ENCODE data around the gene KRTAP22-1. TPM values are rescaled to one million over a fixed set of nuclear protein-coding genes. Genes with fewer than 3 reads are reported as not detected.

KRTAP22-1 gene
- total and polyA plus RNA-seq, 2 of the 8 experiments (the other 6 are each of a cell fraction or from before 2014, with no cell fraction given) = not detected

GRCh38 chr21:30616125-30616524 is 15.2 kb downstream of the KRTAP22-1 start, which contains the start of gene KRTAP20-1:
TSS of gene KRTAP20-1 (plus strand) at chr21:30616425. CDS start at chr21:30616455, 30 bp downstream.
- Histone ChIP-seq H3K4me1 (replicated peaks in 1 of 4; ENCODE audit: control insufficient read depth in 3 of 4, insufficient read depth in 4 of 4, low read length in 3 of 4) (no peaks in the 10 kb centered on the region), H3K23ac (ENCODE audit: insufficient read length) (no peak within 1 kb of the TSS), H4K5ac (ENCODE audit: insufficient read length, low read depth, low read length) (no peak within 1 kb of the TSS), H3K79me1 (ENCODE audit: low read depth, low read length) (no peaks in the 10 kb centered on the region), H3K23me2 (ENCODE audit: low read depth, low read length) (no peaks in the 10 kb centered on the region), H3K9me3 (ENCODE audit: insufficient read depth in 2 of 2, low read depth in 1 of 2, low read length in 1 of 2) (no peaks in the 10 kb centered on the region; a peak in 1 of 4 replicates), H3K79me2 (ENCODE audit: control insufficient read depth in 1 of 2, insufficient read depth in 2 of 2, low read length in 2 of 2) (no peaks in the 10 kb centered on the region), H3K4ac (replicated peaks; ENCODE audit: insufficient read length, low read depth, low read length) (no peak within 1 kb of the TSS), H3K27ac (ENCODE audit: low read depth, low read length) (no peak within 1 kb of the TSS), H3K18ac (ENCODE audit: extremely low read depth, low read length) (no peak within 1 kb of the TSS), H2AK5ac (ENCODE audit: low read depth, low read length) (no peak within 1 kb of the TSS), H2BK120ac (replicated peaks; ENCODE audit: low read depth, low read length) (no peak within 1 kb of the TSS), H2BK15ac (ENCODE audit: low read length) (no peak within 1 kb of the TSS), H4K8ac (ENCODE audit: extremely low read depth, insufficient read depth, low read length) (no peak within 1 kb of the TSS), H3K4me3 (ENCODE audit: extremely low read depth in 1 of 4, insufficient read depth in 2 of 4, low read depth in 3 of 4, low read length in 4 of 4) (no peak within 1 kb of the TSS), H3K36me3 (ENCODE audit: control insufficient read depth in 2 of 4, insufficient read depth in 4 of 4, low read length in 3 of 4) (no peaks in the 10 kb centered on the region), H3K14ac (ENCODE audit: insufficient read length) (no peak within 1 kb of the TSS), H4K20me1 (replicated peaks in 1 of 2; ENCODE audit: control insufficient read depth in 1 of 2, insufficient read depth in 2 of 2, low read length in 2 of 2) (no peaks in the 10 kb centered on the region), H2BK20ac (ENCODE audit: low read length) (no peak within 1 kb of the TSS), H2BK5ac (ENCODE audit: low read depth, low read length) (no peak within 1 kb of the TSS), H3K56ac (replicated peaks; ENCODE audit: insufficient read length, low read depth, low read length) (no peak within 1 kb of the TSS), H2BK12ac (ENCODE audit: low read depth, low read length) (no peak within 1 kb of the TSS), H4K91ac (replicated peaks; ENCODE audit: insufficient read length, low read length) (no peak within 1 kb of the TSS), H3K4me2 (ENCODE audit: insufficient read depth in 1 of 2, low read depth in 2 of 2, low read length in 2 of 2) (no peak within 1 kb of the TSS), H2AFZ (ENCODE audit: low read length) (no peak within 1 kb of the TSS), H3K9ac (replicated peaks in 1 of 4; ENCODE audit: extremely low read depth in 1 of 4, low read depth in 3 of 4, low read length in 3 of 4) (no peak within 1 kb of the TSS), H3K27me3 (replicated peaks in 1 of 4; ENCODE audit: control insufficient read depth in 3 of 4, extremely low read depth in 1 of 4, insufficient read depth in 3 of 4, low read length in 3 of 4) (no peaks in the 10 kb centered on the region)
- TF ChIP-seq CTCF (IDR thresholded peaks at IDR 0.05; ENCODE audit: control extremely low read depth in 1 of 3, insufficient read depth in 1 of 3, low read depth in 1 of 3, low read length in 3 of 3) = no peak
- TF ChIP-seq SRF (IDR thresholded peaks at IDR 0.05; ENCODE audit: low read depth, low read length) = no peak
- ChIA-PET POLR2A (ENCODE audit: partially characterized antibody) (no interaction called here), CTCF (ENCODE audit: partially characterized antibody) (interaction anchor here (1.5 kb wide), 1 partner anchor 10 kb away, joined by 4 read pairs; no protein-coding TSS in a partner anchor)
- FAIRE-seq (no peak), DNase-seq (ENCODE audit: low read depth in 1 of 2, low spot score in 2 of 2) (no peak)
- 100% methylated on average over 2 of the region's 2 CpGs; no CpG with 5 or more reads in 1 of the 2 experiments for WGBS, 2 experiments (ENCODE audit: extremely low coverage in 1 of 2, insufficient coverage in 1 of 2, insufficient read length in 1 of 2, insufficient replicate concordance in 2 of 2, low coverage in 1 of 2, low lambda C conversion rate in 2 of 2, missing lambda C conversion rate in 1 of 2)

All from H1 (cell line).